Keratinocyte (primary cell): ENCODE results near the gene PABPC3. TPM values are rescaled to one million over a fixed set of nuclear protein-coding genes. Genes with fewer than 3 reads are reported as not detected.

Experiments used
- DNase-seq: peaks from one replicate; pipeline ENCODE4 v3.0.0-alpha.2; 2011; ENCODE audit warnings: low read depth, missing footprints, low spot score
- FAIRE-seq: peaks from 2 replicates; lab custom pipeline; 2011; peaks lifted over from hg19 to GRCh38; lab: Jason Lieb, UNC
- H2AFZ ChIP-seq: 2 replicates; pipeline ENCODE4 v1.6.0; 2012; ENCODE audit warnings: low read length, control low read depth, inconsistent platforms; ENCODE audit not compliant: control insufficient read depth
- H3K27ac ChIP-seq: 2 replicates; pipeline ENCODE4 v1.5.1; 2011; ENCODE audit warnings: low read length; ENCODE audit not compliant: control insufficient read depth, insufficient read depth
- H3K27me3 ChIP-seq: 3 replicates; pipeline ENCODE4 v1.6.0; 2011; ENCODE audit warnings: low read length; ENCODE audit not compliant: control insufficient read depth, insufficient read depth; ENCODE audit errors: extremely low read depth
- H3K36me3 ChIP-seq, 2 experiments: 2 replicates in 1 of 2; 3 replicates in 1 of 2; pipeline ENCODE4 v1.5.1; 2011; ENCODE audit warnings: low read length in 2 of 2, mild to moderate bottlenecking in 1 of 2; ENCODE audit not compliant: control insufficient read depth in 2 of 2, insufficient read depth in 2 of 2; ENCODE audit errors: extremely low read depth in 1 of 2
- H3K4me1 ChIP-seq: 3 replicates; pipeline ENCODE4 v1.5.1; 2011; ENCODE audit warnings: low read length; ENCODE audit not compliant: control insufficient read depth, insufficient read depth; ENCODE audit errors: extremely low read depth
- H3K4me2 ChIP-seq: 3 replicates; pipeline ENCODE4 v1.6.0; 2011; ENCODE audit warnings: low read depth, low read length; ENCODE audit not compliant: control insufficient read depth, insufficient read depth; ENCODE audit errors: extremely low read depth
- H3K4me3 ChIP-seq, 3 experiments: fragments of 200-600 bp in 1 of 3; sonication (generic) in 1 of 3; 2 replicates in 2 of 3; 3 replicates in 1 of 3; pipeline ENCODE4 v1.5.1; 2011 to 2016; ENCODE audit warnings: low read length in 3 of 3, mild to moderate bottlenecking in 3 of 3, control low read depth in 2 of 3, inconsistent platforms in 1 of 3, low read depth in 1 of 3, mixed read lengths in 1 of 3, mixed run types in 1 of 3, moderate library complexity in 1 of 3; ENCODE audit not compliant: control insufficient read depth in 2 of 3, insufficient read depth in 2 of 3; ENCODE audit errors: extremely low read depth in 1 of 3
- H3K79me2 ChIP-seq: 2 replicates; pipeline ENCODE4 v1.6.0; 2012; ENCODE audit warnings: low read length; ENCODE audit not compliant: control insufficient read depth, insufficient read depth
- H3K9ac ChIP-seq: 3 replicates; pipeline ENCODE4 v1.6.0; 2011; ENCODE audit warnings: low read length; ENCODE audit not compliant: control insufficient read depth, insufficient read depth; ENCODE audit errors: extremely low read depth
- H3K9me1 ChIP-seq: 3 replicates; pipeline ENCODE4 v1.6.0; 2011; ENCODE audit warnings: low read length; ENCODE audit not compliant: control insufficient read depth, insufficient read depth; ENCODE audit errors: extremely low read depth
- H3K9me3 ChIP-seq: 2 replicates; pipeline ENCODE4 v1.5.1; 2012; ENCODE audit warnings: low read depth, low read length; ENCODE audit not compliant: control insufficient read depth
- H4K20me1 ChIP-seq: 3 replicates; pipeline ENCODE4 v1.6.0; 2011; ENCODE audit warnings: low read length; ENCODE audit not compliant: control insufficient read depth, insufficient read depth; ENCODE audit errors: extremely low read depth
- CTCF ChIP-seq, 3 experiments: IDR thresholded peaks in 1 of 3; conservative IDR thresholded peaks in 1 of 3; optimal IDR thresholded peaks in 1 of 3; 2 replicates in 2 of 3; 3 replicates in 1 of 3; pipeline versions ENCODE3 to v1.5.1; 2011; ENCODE audit warnings: low read length in 3 of 3, mild to moderate bottlenecking in 3 of 3, moderate library complexity in 2 of 3, control low read depth in 1 of 3, inconsistent platforms in 1 of 3; ENCODE audit not compliant: insufficient read depth in 2 of 3; ENCODE audit errors: extremely low read depth in 1 of 3
- EZH2 ChIP-seq: IDR thresholded peaks from one replicate; pipeline ENCODE4 v1.6.1; 2012; ENCODE audit warnings: inconsistent platforms, mild to moderate bottlenecking, low read length, moderate library complexity
- dilution Hi-C: fragments of 300-500 bp; cut with MboI; formaldehyde crosslinking; loops from one replicate; pipeline ENCODE4 v1.7.0; 2020; ENCODE audit warnings: low sequenced_read_pairs; ENCODE audit not compliant: extremely low pct_ligation_motif_present
- polyA plus RNA-seq, 5 experiments: library from polyadenylated mRNA; depleted of rRNA in 3 of 5; stranded (reverse) in 3 of 5; stranded (forward) in 1 of 5; unstranded in 1 of 5; fragments of >200 nt; gene quantifications; 1 replicate in 1 of 5; 2 replicates in 3 of 5; 3 replicates in 1 of 5; pipeline versions ENCODE4 v1.2.1 to v1.2.3, GENCODE V29; 2011 to 2012; ENCODE audit warnings: missing spikeins in 2 of 5, low read depth in 1 of 5, low replicate concordance in 1 of 5

PABPC3 gene
- polyA plus RNA-seq, 1 donor (not counting 4 experiments of a cell fraction or from before 2014, with no cell fraction given) = 0.31 TPM

GRCh38 chr13:25059166-25059565, 36.8 kb upstream of the PABPC3 start:
- H3K4me1 ChIP-seq = no peaks in the 10 kb centered on the region
- H3K9me3 ChIP-seq = no peaks in the 10 kb centered on the region
- dilution Hi-C loops = no loop called here
- no peaks in the 10 kb centered on the region for H3K36me3 ChIP-seq
- FAIRE-seq = no peak
- H2AFZ ChIP-seq = no peak overlapping the region
- H3K4me3 ChIP-seq = no peak overlapping the region
- no peaks in the 10 kb centered on the region for H3K9me1 ChIP-seq
- no peak for DNase-seq
- no peaks in the 10 kb centered on the region for H3K27me3 ChIP-seq
- TF ChIP-seq EZH2 = no peak
- H4K20me1 ChIP-seq = no peaks in the 10 kb centered on the region
- no peak overlapping the region for H3K4me2 ChIP-seq
- H3K9ac ChIP-seq = no peak overlapping the region
- H3K79me2 ChIP-seq = no peaks in the 10 kb centered on the region
- no peak overlapping the region for H3K27ac ChIP-seq

GRCh38 chr13:25059958-25060357, 36.0 kb upstream of the PABPC3 start:
- Histone ChIP-seq H3K36me3 (no peaks in the 10 kb centered on the region), H3K9me3 (no peaks in the 10 kb centered on the region), H3K4me1 (no peaks in the 10 kb centered on the region), H3K27ac (no peak overlapping the region), H3K79me2 (no peaks in the 10 kb centered on the region), H3K4me3 (no peak overlapping the region), H3K9me1 (no peaks in the 10 kb centered on the region), H3K9ac (no peak overlapping the region), H3K27me3 (no peaks in the 10 kb centered on the region), H2AFZ (no peak overlapping the region), H3K4me2 (no peak overlapping the region), H4K20me1 (no peaks in the 10 kb centered on the region)
- FAIRE-seq = no peak
- dilution Hi-C loops = no loop called here
- DNase-seq = no peak
- TF ChIP-seq CTCF (optimal IDR thresholded peaks at IDR 0.05 in 1 of 3, IDR thresholded peaks at IDR 0.05 in 1 of 3, conservative IDR thresholded peaks at IDR 0.05 in 1 of 3; ENCODE audit: extremely low read depth in 1 of 3, insufficient read depth in 2 of 3, low read length in 3 of 3) = no peak
- TF ChIP-seq EZH2 = no peak

GRCh38 chr13:25062479-25062878, 33.5 kb upstream of the PABPC3 start:
- H3K9ac ChIP-seq = no peak overlapping the region
- H3K27me3 ChIP-seq = no peaks in the 10 kb centered on the region
- dilution Hi-C loops = no loop called here
- no peak overlapping the region for H3K27ac ChIP-seq
- no peaks in the 10 kb centered on the region for H3K36me3 ChIP-seq
- no peaks in the 10 kb centered on the region for H3K4me1 ChIP-seq
- no peaks in the 10 kb centered on the region for H3K79me2 ChIP-seq
- no peaks in the 10 kb centered on the region for H3K9me3 ChIP-seq
- H3K4me3 ChIP-seq = no peak overlapping the region
- no peaks in the 10 kb centered on the region for H4K20me1 ChIP-seq
- no peak overlapping the region for H3K4me2 ChIP-seq
- no peak for DNase-seq
- no peak overlapping the region for H2AFZ ChIP-seq
- H3K9me1 ChIP-seq = no peaks in the 10 kb centered on the region
- no peak for FAIRE-seq
- no peak for TF ChIP-seq CTCF (optimal IDR thresholded peaks at IDR 0.05 in 1 of 3, IDR thresholded peaks at IDR 0.05 in 1 of 3, conservative IDR thresholded peaks at IDR 0.05 in 1 of 3; ENCODE audit: extremely low read depth in 1 of 3, insufficient read depth in 2 of 3, low read length in 3 of 3)
